Body of pancreas (tissue), 4 donors: ENCODE data around the gene SYPL2. TPM values are rescaled to one million over a fixed set of nuclear protein-coding genes. Genes with fewer than 3 reads are reported as not detected.

Source experiments
- ATAC-seq: fragments of 150-250 bp; one replicate; pipeline ENCODE4 v1.9.1; 2016
- DNase-seq, 4 donors: peaks; one replicate each; pipeline ENCODE4 v3.0.0-alpha.2; 2019
- H3K27ac ChIP-seq, 4 donors: fragments of 200-600 bp; sonication (generic); 1 replicate in 3 of 4; 2 replicates in 1 of 4; pipeline versions ENCODE4 v1.5.1 to v1.6.1; 2016 to 2019; ENCODE audit warnings: mild to moderate bottlenecking in 1 of 4, mixed read lengths in 1 of 4, moderate library complexity in 1 of 4
- H3K27me3 ChIP-seq, 2 donors: fragments of 200-600 bp; sonication (generic); one replicate each; pipeline ENCODE4 v1.6.0; 2016; ENCODE audit warnings: mild to moderate bottlenecking in 1 of 2
- H3K36me3 ChIP-seq, 2 donors: fragments of 200-600 bp; sonication (generic); replicated peaks in 1 of 2; 2 replicates each; pipeline ENCODE4 v1.5.1; 2016; ENCODE audit warnings: low read depth in 2 of 2; ENCODE audit not compliant: insufficient read depth in 1 of 2
- H3K4me1 ChIP-seq: fragments of 200-600 bp; sonication (generic); one replicate; pipeline ENCODE4 v1.6.0; 2016
- H3K4me3 ChIP-seq, 2 donors: fragments of 200-600 bp; sonication (generic); 1 replicate in 1 of 2; 2 replicates in 1 of 2; pipeline ENCODE4 v1.5.1; 2016 to 2019
- H3K9me3 ChIP-seq, 3 donors: fragments of 200-600 bp; sonication (generic); 1 replicate in 2 of 3; 2 replicates in 1 of 3; pipeline ENCODE4 v1.5.1; 2016
- CTCF ChIP-seq, 7 experiments: fragments of 450-650 bp in 4 of 7; fragments of 200-600 bp in 3 of 7; sonication (generic) in 3 of 7; IDR thresholded peaks; one replicate each; pipeline ENCODE4 v1.5.1; 2016 to 2019; ENCODE audit warnings: antibody characterized with exemption in 7 of 7
- POLR2A ChIP-seq, 3 donors: fragments of 450-650 bp; IDR thresholded peaks; one replicate each; pipeline ENCODE4 v1.6.1; 2016; ENCODE audit warnings: antibody characterized with exemption in 3 of 3, mild to moderate bottlenecking in 2 of 3
- WGBS, 2 donors: methylation state at CpG; one replicate each; pipeline ENCODE4 v1.1.5; 2017; 5-methylcytosine and 5-hydroxymethylcytosine counted together
- intact Hi-C: fragments of 100-400 bp; cut with DNase I; formaldehyde crosslinking; loops from one replicate; pipeline ENCODE4 v1.15.1; 2023
- total RNA-seq, 2 donors: library from RNA; depleted of rRNA; stranded (reverse); fragments of >200 nt; gene quantifications; one replicate each; pipeline ENCODE4 v1.1.0, GENCODE V29; 2016

The SYPL2 gene
- total RNA-seq, 2 donors from 2014 or later = 1.8 to 2.3 TPM

GRCh38 chr1:109454497-109455133, 11.7 kb upstream of the SYPL2 start:
- Histone ChIP-seq H3K9me3 (no peaks in the 10 kb centered on the region), H3K4me1 (no peaks in the 10 kb centered on the region), H3K27ac (no peak overlapping the region), H3K36me3 (no peaks in the 10 kb centered on the region), H3K4me3 (no peak overlapping the region), H3K27me3 (no peaks in the 10 kb centered on the region)
- no peak for ATAC-seq
- intact Hi-C loops = no loop called here
- WGBS, 2 donors = 88 to 96% methylated on average over 1 of the region's 1 CpG
- TF ChIP-seq CTCF (IDR thresholded peaks at IDR 0.05) = no peak
- no peak for TF ChIP-seq POLR2A (IDR thresholded peaks at IDR 0.05)
- DNase-seq = no peak

- Histone ChIP-seq H3K36me3 (no peaks in the 10 kb centered on the region), H3K4me1 (no peaks in the 10 kb centered on the region), H3K4me3 (no peak overlapping the region), H3K27ac (no peak overlapping the region), H3K27me3 (no peaks in the 10 kb centered on the region), H3K9me3 (no peaks in the 10 kb centered on the region)
- no peak for ATAC-seq
- intact Hi-C loops = no loop called here
- no peak for TF ChIP-seq CTCF (IDR thresholded peaks at IDR 0.05)
- no peak for TF ChIP-seq POLR2A (IDR thresholded peaks at IDR 0.05)
- WGBS, 2 donors = 47 to 51% methylated on average over 4 of the region's 4 CpGs
- no peak for DNase-seq
Observed at GRCh38 chr1:109457819-109458218, 8.5 kb upstream of the SYPL2 start.

GRCh38 chr1:109466125-109466451, 258 bp upstream of the SYPL2 start:
- intact Hi-C loops = no loop called here
- H3K9me3 ChIP-seq = no peaks in the 10 kb centered on the region
- H3K4me3 ChIP-seq = peak overlapping the region; percentile 35 to 68
- H3K4me1 ChIP-seq = peaks cover 19% of the 10 kb centered on the region
- DNase-seq = no peak
- H3K27me3 ChIP-seq = no peaks in the 10 kb centered on the region
- WGBS, 2 donors = 3 to 8% methylated on average over 15 to 24 of the region's 24 CpGs
- peak overlapping the region; percentile 37 to 66 (median 54) for H3K27ac ChIP-seq
- H3K36me3 ChIP-seq = no peaks in the 10 kb centered on the region
- ATAC-seq = no peak
- no peak for TF ChIP-seq POLR2A (IDR thresholded peaks at IDR 0.05)
- TF ChIP-seq CTCF (IDR thresholded peaks at IDR 0.05) = no peak

GRCh38 chr1:109467301-109467777, 993 bp downstream of the SYPL2 start:
- WGBS, 2 donors = 12 to 13% methylated on average over 18 to 23 of the region's 23 CpGs
- intact Hi-C loops = no loop called here
- no peak for TF ChIP-seq CTCF (IDR thresholded peaks at IDR 0.05)
- H3K27me3 ChIP-seq = no peaks in the 10 kb centered on the region
- H3K36me3 ChIP-seq = no peaks in the 10 kb centered on the region
- H3K4me1 ChIP-seq = peaks cover 19% of the 10 kb centered on the region
- DNase-seq (no peak), ATAC-seq (no peak)
- H3K27ac ChIP-seq = peak overlapping the region in 1 of 4 donors; percentile 55
- no peaks in the 10 kb centered on the region for H3K9me3 ChIP-seq
- peak overlapping the region in 1 of 2 donors; percentile 35 for H3K4me3 ChIP-seq

GRCh38 chr1:109468061-109468460, 1.7 kb downstream of the SYPL2 start:
- no peaks in the 10 kb centered on the region for H3K27me3 ChIP-seq
- H3K9me3 ChIP-seq = no peaks in the 10 kb centered on the region
- intact Hi-C loops = no loop called here
- no peak overlapping the region for H3K27ac ChIP-seq
- no peaks in the 10 kb centered on the region for H3K36me3 ChIP-seq
- peaks cover 19% of the 10 kb centered on the region for H3K4me1 ChIP-seq
- no peak overlapping the region for H3K4me3 ChIP-seq
- ATAC-seq = no peak
- DNase-seq = no peak
- no peak for TF ChIP-seq CTCF (IDR thresholded peaks at IDR 0.05)
- TF ChIP-seq POLR2A (IDR thresholded peaks at IDR 0.05) = no peak
- WGBS, 2 donors = 86 to 88% methylated on average over 1 of the region's 1 CpG
